KMS-11 (cell line): ENCODE measurements around the gene CA14.
"Not testable (repeated sequence)": the region's sequence is repeated elsewhere in the genome, so short reads cannot be mapped to it uniquely, and the experiment has no call there.

Source experiments
- H2AFZ ChIP-seq: fragments of 200-600 bp; sonication (generic); 2 replicates; pipeline ENCODE4 v1.6.1; 2016; ENCODE audit warnings: antibody characterized with exemption, mixed run types, low read depth
- H3K27ac ChIP-seq: fragments of 200-600 bp; sonication (generic); 2 replicates; pipeline ENCODE4 v1.6.1; 2016; ENCODE audit warnings: mild to moderate bottlenecking, mixed run types
- H3K27me3 ChIP-seq: fragments of 200-600 bp; sonication (generic); 2 replicates; pipeline ENCODE4 v1.6.1; 2017; ENCODE audit warnings: mild to moderate bottlenecking, low read depth, mixed run types, moderate library complexity; ENCODE audit not compliant: insufficient read depth
- H3K36me3 ChIP-seq: fragments of 200-600 bp; sonication (generic); 2 replicates; pipeline ENCODE4 v1.6.1; 2017; ENCODE audit warnings: mild to moderate bottlenecking, mixed run types; ENCODE audit not compliant: insufficient read depth
- H3K4me1 ChIP-seq: fragments of 200-600 bp; sonication (generic); 2 replicates; pipeline ENCODE4 v1.6.1; 2016; ENCODE audit warnings: mild to moderate bottlenecking, low read depth, mixed run types; ENCODE audit not compliant: poor library complexity, severe bottlenecking
- H3K4me2 ChIP-seq: fragments of 200-600 bp; sonication (generic); 2 replicates; pipeline ENCODE4 v1.7.0; 2016; ENCODE audit warnings: mild to moderate bottlenecking, mixed run types
- H3K4me3 ChIP-seq: fragments of 200-600 bp; sonication (generic); IDR thresholded peaks from 2 replicates; pipeline ENCODE4 v1.6.1; 2017; ENCODE audit warnings: low read depth, low read length, mixed read lengths; ENCODE audit not compliant: insufficient read depth
- H3K79me2 ChIP-seq: fragments of 200-600 bp; sonication (generic); 2 replicates; pipeline ENCODE4 v1.6.1; 2016; ENCODE audit warnings: low read depth, mixed run types; ENCODE audit not compliant: insufficient read depth
- H3K9ac ChIP-seq: fragments of 200-600 bp; sonication (generic); 2 replicates; pipeline ENCODE4 v1.6.1; 2016; ENCODE audit warnings: mild to moderate bottlenecking, mixed run types
- H4K20me1 ChIP-seq: fragments of 200-600 bp; sonication (generic); 2 replicates; pipeline ENCODE4 v1.6.1; 2016; ENCODE audit warnings: mild to moderate bottlenecking, mixed run types; ENCODE audit not compliant: insufficient read depth
- CTCF ChIP-seq: fragments of 200-600 bp; sonication (generic); conservative IDR thresholded peaks from 2 replicates; pipeline ENCODE4 v1.6.1; 2017; ENCODE audit warnings: low read depth, mild to moderate bottlenecking, antibody characterized with exemption, low read length, moderate library complexity, mixed read lengths

Gene CA14

GRCh38 chr1:150213170-150214098 is 44.1 kb upstream of the CA14 start:
- Histone ChIP-seq H3K27me3 (no peaks in the 10 kb centered on the region), H2AFZ (peak overlapping the region; percentile 55), H3K36me3 (no peaks in the 10 kb centered on the region), H3K27ac (peak overlapping the region; percentile 31), H3K4me1 (peaks cover 9% of the 10 kb centered on the region), H3K79me2 (no peaks in the 10 kb centered on the region), H3K4me2 (peak overlapping the region; percentile 33), H3K4me3 (peak overlapping the region; percentile 93), H4K20me1 (no peaks in the 10 kb centered on the region), H3K9ac (peak overlapping the region; percentile 7; the same call in 1 of the 2 replicates)
- peak; percentile 71 for TF ChIP-seq CTCF

- peak; percentile 46; the same call in 1 of the 2 replicates for TF ChIP-seq CTCF
- not testable (repeated sequence) for H3K36me3 ChIP-seq, H3K4me1 ChIP-seq, H3K27me3 ChIP-seq, H3K79me2 ChIP-seq, H4K20me1 ChIP-seq
- peak overlapping the region; percentile 93 for H3K4me3 ChIP-seq
- peak overlapping the region; percentile 55 for H2AFZ ChIP-seq
- peak overlapping the region; percentile 31 for H3K27ac ChIP-seq
- peak overlapping the region; percentile 33 for H3K4me2 ChIP-seq
- H3K9ac ChIP-seq: peak overlapping the region; percentile 7; the same call in 1 of the 2 replicates
Observed at GRCh38 chr1:150214099-150214756, 43.3 kb upstream of the CA14 start.

GRCh38 chr1:150215855-150216254 is 41.7 kb upstream of the CA14 start:
- H3K9ac ChIP-seq, H3K27me3 ChIP-seq, H3K36me3 ChIP-seq, H3K27ac ChIP-seq, H3K79me2 ChIP-seq, H3K4me1 ChIP-seq, H3K4me3 ChIP-seq, H4K20me1 ChIP-seq, H2AFZ ChIP-seq, H3K4me2 ChIP-seq: not testable (repeated sequence)

GRCh38 chr1:150221552-150221951 is 36.0 kb upstream of the CA14 start:
- H3K36me3 ChIP-seq: peaks cover 33% of the 10 kb centered on the region
- peak; percentile 88 for TF ChIP-seq CTCF

GRCh38 chr1:150224983-150225382 is 32.6 kb upstream of the CA14 start:
- Histone ChIP-seq H3K27me3 (no peaks in the 10 kb centered on the region), H3K79me2 (peaks cover 6% of the 10 kb centered on the region), H3K4me3 (no peak overlapping the region), H3K27ac (no peak overlapping the region), H3K36me3 (peaks cover 37% of the 10 kb centered on the region), H2AFZ (no peak overlapping the region), H3K4me2 (no peak overlapping the region), H3K9ac (no peak overlapping the region), H3K4me1 (peaks cover 3% of the 10 kb centered on the region), H4K20me1 (no peaks in the 10 kb centered on the region)
- no peak for TF ChIP-seq CTCF

More at GRCh38 chr1:150221552-150221951, 36.0 kb upstream of the CA14 start:
- Histone ChIP-seq H4K20me1 (no peaks in the 10 kb centered on the region), H3K79me2 (no peaks in the 10 kb centered on the region), H3K4me3 (no peak overlapping the region), H3K9ac (no peak overlapping the region), H3K4me1 (peaks cover 3% of the 10 kb centered on the region), H3K4me2 (no peak overlapping the region), H3K27me3 (no peaks in the 10 kb centered on the region), H2AFZ (no peak overlapping the region), H3K27ac (no peak overlapping the region)
